HL-60 (cell line): ENCODE data around the gene L3MBTL4.

Source experiments
- GABPA ChIP-seq: IDR thresholded peaks from 2 replicates; pipeline ENCODE4 v1.6.1; 2012; ENCODE audit warnings: low read depth
- POLR2AphosphoS5 ChIP-seq: IDR thresholded peaks from 2 replicates; pipeline ENCODE4 v1.6.1; 2012; ENCODE audit warnings: low read depth
- REST ChIP-seq: IDR thresholded peaks from 2 replicates; pipeline ENCODE4 v1.6.1; 2012; ENCODE audit warnings: low read depth; ENCODE audit not compliant: insufficient replicate concordance
- SPI1 ChIP-seq: IDR thresholded peaks from 2 replicates; pipeline ENCODE4 v1.6.1; 2012; ENCODE audit warnings: low read depth, mild to moderate bottlenecking, borderline replicate concordance
- TF ChIP-seq, protein P1 (sequence below): IDR thresholded peaks from one replicate; pipeline ENCODE4 v1.5.1; 2011; ENCODE audit warnings: low read length, control low read depth, inconsistent platforms; ENCODE audit not compliant: insufficient read depth

DNA sequence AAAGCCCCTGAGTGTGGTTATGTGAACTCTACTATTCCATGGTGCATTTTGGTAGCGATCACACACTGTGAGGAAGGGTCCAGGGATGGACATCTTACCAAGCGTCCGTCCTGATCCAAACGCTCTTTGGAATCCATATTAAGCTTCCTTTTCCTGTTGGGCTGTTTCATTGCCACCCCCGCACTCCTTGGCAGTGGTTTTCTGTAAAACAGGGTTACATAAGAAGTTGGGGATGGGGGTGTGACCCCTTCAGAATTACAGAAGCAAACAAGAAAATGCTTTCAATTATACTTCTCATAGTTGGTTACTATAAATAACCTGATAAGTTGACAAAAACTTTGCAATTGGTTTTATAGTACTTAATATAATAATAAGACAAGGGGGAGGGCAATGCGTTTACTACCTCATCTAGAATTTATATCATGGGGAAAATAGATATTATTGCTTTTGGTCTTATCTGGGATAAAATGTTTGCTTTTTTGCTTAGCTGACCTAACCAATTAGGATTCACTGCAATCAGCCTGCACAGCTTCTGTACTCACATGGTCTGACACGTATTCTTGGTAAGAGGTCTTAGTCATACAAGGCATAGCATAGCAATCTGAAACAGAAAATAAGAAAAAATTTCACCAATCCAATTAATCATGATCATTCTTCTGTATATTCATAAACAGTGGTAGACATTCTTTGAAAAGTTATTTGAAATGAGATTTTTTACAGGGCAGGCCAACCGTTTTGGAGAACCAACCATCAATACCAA lies 103.1 kb downstream of the L3MBTL4 start:
- TF ChIP-seq POLR2AphosphoS5 (no peak), GABPA (no peak), REST (no peak), SPI1 (no peak)
- TF ChIP-seq, protein P1, sequence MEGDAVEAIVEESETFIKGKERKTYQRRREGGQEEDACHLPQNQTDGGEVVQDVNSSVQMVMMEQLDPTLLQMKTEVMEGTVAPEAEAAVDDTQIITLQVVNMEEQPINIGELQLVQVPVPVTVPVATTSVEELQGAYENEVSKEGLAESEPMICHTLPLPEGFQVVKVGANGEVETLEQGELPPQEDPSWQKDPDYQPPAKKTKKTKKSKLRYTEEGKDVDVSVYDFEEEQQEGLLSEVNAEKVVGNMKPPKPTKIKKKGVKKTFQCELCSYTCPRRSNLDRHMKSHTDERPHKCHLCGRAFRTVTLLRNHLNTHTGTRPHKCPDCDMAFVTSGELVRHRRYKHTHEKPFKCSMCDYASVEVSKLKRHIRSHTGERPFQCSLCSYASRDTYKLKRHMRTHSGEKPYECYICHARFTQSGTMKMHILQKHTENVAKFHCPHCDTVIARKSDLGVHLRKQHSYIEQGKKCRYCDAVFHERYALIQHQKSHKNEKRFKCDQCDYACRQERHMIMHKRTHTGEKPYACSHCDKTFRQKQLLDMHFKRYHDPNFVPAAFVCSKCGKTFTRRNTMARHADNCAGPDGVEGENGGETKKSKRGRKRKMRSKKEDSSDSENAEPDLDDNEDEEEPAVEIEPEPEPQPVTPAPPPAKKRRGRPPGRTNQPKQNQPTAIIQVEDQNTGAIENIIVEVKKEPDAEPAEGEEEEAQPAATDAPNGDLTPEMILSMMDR, result no peak
